Muscle of back (tissue), 11 donors: ENCODE data around the gene SUCLG1. TPM values are rescaled to one million over a fixed set of nuclear protein-coding genes. Genes with fewer than 3 reads are reported as not detected.
A peak's percentile ranks its signal among the peaks of the same experiment; 100 is the strongest.
"Not testable (repeated sequence)": the region's sequence is repeated elsewhere in the genome, so short reads cannot be mapped to it uniquely, and the experiment has no call there.

ENCODE experiments used
- DNase-seq, 3 donors: peaks; one replicate each; pipeline versions ENCODE4 v3.0.0 to v3.0.0-alpha.2; 2013
- polyA plus RNA-seq, 10 donors: library from polyadenylated mRNA; unstranded; fragments of 120-200 nt; gene quantifications; one replicate each; pipeline ENCODE4 v1.2.1, GENCODE V29; 2013; ENCODE audit not compliant: insufficient read length in 10 of 10

Gene SUCLG1
- polyA plus RNA-seq, 10 donors, result 68.7 to 91.9 (median 79.1) TPM

- no peak for DNase-seq
Observed at GRCh38 chr2:84472856-84473565, 13.9 kb upstream of the SUCLG1 start.

- not testable (repeated sequence) for DNase-seq
Observed at GRCh38 chr2:84472423-84472822, 13.3 kb upstream of the SUCLG1 start.

GRCh38 chr2:84467389-84467788, 8.3 kb upstream of the SUCLG1 start:
- DNase-seq, result no peak

- no peak for DNase-seq
Observed at GRCh38 chr2:84461310-84461709, 2.2 kb upstream of the SUCLG1 start.

GRCh38 chr2:84460670-84461069, 1.6 kb upstream of the SUCLG1 start:
- DNase-seq, result no peak

- peak in 1 of 3 donors; percentile 10 for DNase-seq
Observed at GRCh38 chr2:84459944-84460429, 907 bp upstream of the SUCLG1 start.

- DNase-seq, result peak in 1 of 3 donors; percentile 5
Observed at GRCh38 chr2:84458551-84459017, 496 bp downstream of the SUCLG1 start.

GRCh38 chr2:84457686-84458085, 1.4 kb downstream of the SUCLG1 start:
- no peak for DNase-seq

GRCh38 chr2:84456156-84456555, 2.9 kb downstream of the SUCLG1 start:
- DNase-seq, result no peak

- DNase-seq, result no peak
Observed at GRCh38 chr2:84454581-84454980, 4.5 kb downstream of the SUCLG1 start.

- no peak for DNase-seq
Observed at GRCh38 chr2:84452624-84453023, 6.5 kb downstream of the SUCLG1 start.

GRCh38 chr2:84451579-84451978, 7.5 kb downstream of the SUCLG1 start:
- no peak for DNase-seq

- DNase-seq, result no peak
Observed at GRCh38 chr2:84450288-84451227, 8.5 kb downstream of the SUCLG1 start.

- no peak for DNase-seq
Observed at GRCh38 chr2:84449711-84450110, 9.4 kb downstream of the SUCLG1 start.

GRCh38 chr2:84449055-84449454, 10.0 kb downstream of the SUCLG1 start:
- DNase-seq, result no peak

GRCh38 chr2:84443477-84443876, 15.6 kb downstream of the SUCLG1 start:
- peak in 1 of 3 donors; percentile 18 for DNase-seq

GRCh38 chr2:84442888-84443287, 16.2 kb downstream of the SUCLG1 start:
- DNase-seq, result no peak

GRCh38 chr2:84441505-84441904, 17.6 kb downstream of the SUCLG1 start:
- no peak for DNase-seq

- no peak for DNase-seq
Observed at GRCh38 chr2:84441036-84441435, 18.0 kb downstream of the SUCLG1 start.

GRCh38 chr2:84435345-84436025, 23.6 kb downstream of the SUCLG1 start:
- DNase-seq, result peak in 2 of 3 donors; percentile 27 to 61

GRCh38 chr2:84429328-84429727, 29.8 kb downstream of the SUCLG1 start:
- no peak for DNase-seq
